Measurements from ENCODE around the gene EFCAB7.
A peak's percentile ranks its signal among the peaks of the same experiment; 100 is the strongest.

The EFCAB7 gene
- 4.3 to 12.0 reads per million in 2 donors for total RNA-seq

- DNase-seq, result peak; percentile 59
Measured at GRCh38 chr1:63522891-63523728, at the start of gene EFCAB7, which contains the start of gene ITGB3BP. Gene EFCAB7 (plus strand): TSS chr1:63523525. CDS start chr1:63525573, 2,048 bp downstream. Gene ITGB3BP (minus strand): TSS chr1:63523225. CDS start chr1:63523133, 92 bp downstream.

GRCh38 chr1:63475761-63476160 is 47.6 kb upstream of the EFCAB7 start:
- no peak for DNase-seq

GRCh38 chr1:63480057-63480456 is 43.3 kb upstream of the EFCAB7 start:
- DNase-seq, result no peak

- DNase-seq, result no peak
Measured at GRCh38 chr1:63486629-63487028, 36.7 kb upstream of the EFCAB7 start.

- DNase-seq, result no peak
Measured at GRCh38 chr1:63487336-63488065, 35.8 kb upstream of the EFCAB7 start.

- no peak for DNase-seq
Measured at GRCh38 chr1:63497577-63497976, 25.7 kb upstream of the EFCAB7 start.

- no peak for DNase-seq
Measured at GRCh38 chr1:63498106-63498505, 25.2 kb upstream of the EFCAB7 start.

- DNase-seq, result no peak
Measured at GRCh38 chr1:63501256-63501655, 22.1 kb upstream of the EFCAB7 start.

- no peak for DNase-seq
Measured at GRCh38 chr1:63506782-63507181, 16.5 kb upstream of the EFCAB7 start.

GRCh38 chr1:63509718-63510117 is 13.6 kb upstream of the EFCAB7 start:
- no peak for DNase-seq

GRCh38 chr1:63512584-63512983 is 10.7 kb upstream of the EFCAB7 start:
- no peak for DNase-seq

- DNase-seq, result no peak
Measured at GRCh38 chr1:63516629-63517028, 6.7 kb upstream of the EFCAB7 start.

- DNase-seq, result no peak
Measured at GRCh38 chr1:63523738-63524137, 413 bp downstream of the EFCAB7 start.

GRCh38 chr1:63524201-63524600 is 876 bp downstream of the EFCAB7 start:
- no peak for DNase-seq

- DNase-seq, result no peak
Measured at GRCh38 chr1:63532727-63533126, 9.4 kb downstream of the EFCAB7 start.

- DNase-seq, result no peak
Measured at GRCh38 chr1:63533931-63534330, 10.6 kb downstream of the EFCAB7 start.

GRCh38 chr1:63534406-63534805 is 11.1 kb downstream of the EFCAB7 start:
- no peak for DNase-seq

GRCh38 chr1:63537006-63537405 is 13.7 kb downstream of the EFCAB7 start:
- no peak for DNase-seq

- DNase-seq, result no peak
Measured at GRCh38 chr1:63537940-63538339, 14.6 kb downstream of the EFCAB7 start.

GRCh38 chr1:63545780-63546179 is 22.5 kb downstream of the EFCAB7 start:
- no peak for DNase-seq

GRCh38 chr1:63547621-63548294 is 24.4 kb downstream of the EFCAB7 start:
- DNase-seq, result no peak

GRCh38 chr1:63548303-63548702 is 25.0 kb downstream of the EFCAB7 start:
- no peak for DNase-seq

- no peak for DNase-seq
Measured at GRCh38 chr1:63548877-63549276, 25.6 kb downstream of the EFCAB7 start.
